NCI-H1417 (cell line): Measurements from ENCODE around the gene PAH.

Experiments used
- DNase-seq, 3 experiments: peaks; one replicate each; lab custom pipeline; 2025; lab: John Stamatoyannopoulos, UW

The PAH gene

DNA sequence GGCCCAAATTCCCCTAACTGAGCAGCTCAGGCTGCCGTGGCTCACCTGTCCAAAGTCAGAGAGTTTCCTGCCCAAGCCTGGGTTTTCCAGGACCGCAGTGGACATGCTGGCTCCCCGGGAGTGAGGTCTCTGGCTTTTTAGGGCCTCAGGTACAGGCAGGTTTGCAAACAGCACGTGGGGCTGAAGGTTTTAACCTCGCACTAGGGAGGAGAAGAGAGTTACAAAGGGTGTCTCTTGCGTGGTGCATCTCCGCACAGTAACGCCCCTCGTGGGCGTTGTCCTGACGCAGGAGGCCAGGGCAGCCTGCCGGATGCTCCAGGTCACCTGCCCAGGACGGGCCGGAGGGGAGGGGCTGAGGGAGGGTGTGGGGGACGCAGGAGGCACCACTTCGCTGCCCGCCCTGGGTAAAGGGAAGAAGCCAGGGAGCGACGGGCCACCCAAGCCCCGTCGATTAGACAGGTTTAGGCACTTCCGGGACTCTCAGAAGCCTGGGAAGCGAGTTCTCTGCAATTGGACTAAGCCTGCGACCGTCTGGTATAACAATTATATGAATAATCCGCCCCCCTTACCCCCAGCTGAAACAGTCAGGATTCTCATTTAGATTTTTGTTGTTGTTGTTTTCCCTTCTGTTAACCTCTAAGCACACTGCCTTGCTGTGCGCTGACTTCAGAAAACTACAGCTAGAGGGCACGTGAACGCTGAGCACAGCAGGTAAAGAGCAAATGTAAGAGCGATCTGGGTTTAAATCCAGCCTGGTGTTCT is at the start of gene PAH:
Gene PAH (minus strand): TSS at position 219 of the 762 bp plus-strand sequence. CDS start 114 bp downstream, at position 105.
- no peak for DNase-seq

DNA sequence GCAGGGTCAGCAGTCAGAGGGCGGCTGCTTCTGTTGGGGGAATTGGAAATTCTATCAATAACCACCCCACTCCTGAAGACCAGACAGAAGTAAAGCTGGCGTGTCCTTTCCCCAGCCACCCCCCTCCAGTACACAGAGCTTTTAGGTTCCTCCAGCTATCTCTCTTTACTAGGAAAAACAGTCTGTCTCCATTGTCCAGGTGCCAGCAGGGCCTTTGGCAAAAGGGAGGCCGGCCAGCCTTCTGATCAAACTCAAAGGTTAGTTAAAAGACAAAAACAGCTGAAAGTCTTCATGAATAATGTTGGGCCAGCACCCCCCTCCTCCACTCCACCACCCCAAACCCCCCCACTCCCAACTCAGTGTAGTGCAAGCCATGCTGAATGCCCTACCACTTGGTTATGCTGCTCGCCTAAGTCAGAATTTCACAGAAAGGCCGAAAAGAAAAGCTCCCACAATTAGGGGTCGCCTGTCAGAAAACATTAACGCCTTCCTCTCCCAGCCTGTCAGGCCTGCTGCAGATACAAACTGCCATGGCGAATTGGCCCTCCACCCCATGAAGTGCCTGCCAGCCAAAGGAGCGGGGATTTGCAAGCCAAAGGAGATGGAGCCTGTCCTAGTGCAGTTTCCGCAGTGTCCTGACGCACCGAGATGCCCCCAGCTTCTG is 49.3 kb upstream of the PAH start:
- DNase-seq: peak; percentile 11 to 63 (median 37)

DNA sequence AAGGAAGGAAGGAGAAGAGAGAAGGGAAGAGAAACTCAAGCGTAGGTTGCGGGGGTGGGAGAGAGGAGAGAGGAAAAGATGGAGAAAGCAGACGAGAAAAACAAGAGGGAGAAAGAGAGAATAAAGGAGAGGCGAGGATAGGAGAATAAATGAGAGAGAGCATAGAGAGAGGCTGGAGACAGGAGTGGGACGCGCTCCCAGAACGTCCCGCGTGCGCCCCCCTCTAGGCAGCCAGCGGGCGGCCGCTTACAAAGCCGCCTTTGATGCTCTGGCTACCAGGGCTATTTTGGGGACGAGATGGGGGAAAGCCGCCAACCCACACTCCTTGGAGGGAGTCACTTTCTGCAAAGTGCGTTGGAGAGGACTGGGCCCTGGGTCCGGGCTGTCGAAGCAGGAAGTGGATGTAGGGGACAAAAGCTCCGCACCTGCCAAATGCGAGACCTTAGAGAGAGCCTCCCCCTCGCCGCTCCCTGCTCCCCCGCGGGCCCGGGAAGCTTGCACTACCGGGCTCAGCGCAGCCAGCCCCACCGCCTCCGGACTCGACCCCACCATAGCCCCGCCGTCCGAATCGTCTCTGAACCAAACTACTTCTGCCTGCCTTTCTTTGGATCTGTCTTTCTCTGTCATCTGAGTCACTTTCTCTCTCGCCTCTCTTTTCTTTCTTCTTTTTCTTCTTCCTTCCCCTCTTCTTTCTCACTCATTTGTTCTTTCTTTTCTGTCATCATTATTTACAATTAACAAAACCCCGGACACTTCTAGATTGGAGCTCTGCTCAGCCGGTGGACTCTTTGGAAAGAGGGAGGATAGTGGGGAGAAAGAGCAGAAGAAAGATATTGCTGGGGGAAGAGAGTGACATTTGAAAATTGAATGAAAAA is 48.5 kb upstream of the PAH start:
- peak; percentile 58 to 92 (median 90) for DNase-seq

DNA sequence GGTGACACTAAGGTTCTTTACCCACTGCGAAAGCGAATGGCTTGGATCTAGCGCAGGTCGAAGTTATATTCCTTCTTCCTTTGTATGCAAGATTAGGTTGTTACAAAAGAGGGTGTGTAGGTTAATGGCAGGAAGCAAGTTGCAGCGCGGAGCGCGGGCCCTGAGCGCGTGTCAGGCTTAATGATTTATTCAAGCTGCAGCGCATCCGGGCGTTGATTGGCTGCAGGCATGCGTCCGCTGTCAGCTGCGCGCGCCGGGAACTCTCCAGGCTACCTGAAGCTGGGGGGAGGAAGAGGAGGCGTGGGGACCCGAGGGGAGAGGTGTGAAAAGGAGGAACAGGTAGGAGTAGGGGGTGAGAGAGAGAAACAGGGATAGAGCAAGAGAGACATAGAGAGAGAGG is 47.8 kb upstream of the PAH start:
- DNase-seq: peak; percentile 97 to 99 (median 98)

DNA sequence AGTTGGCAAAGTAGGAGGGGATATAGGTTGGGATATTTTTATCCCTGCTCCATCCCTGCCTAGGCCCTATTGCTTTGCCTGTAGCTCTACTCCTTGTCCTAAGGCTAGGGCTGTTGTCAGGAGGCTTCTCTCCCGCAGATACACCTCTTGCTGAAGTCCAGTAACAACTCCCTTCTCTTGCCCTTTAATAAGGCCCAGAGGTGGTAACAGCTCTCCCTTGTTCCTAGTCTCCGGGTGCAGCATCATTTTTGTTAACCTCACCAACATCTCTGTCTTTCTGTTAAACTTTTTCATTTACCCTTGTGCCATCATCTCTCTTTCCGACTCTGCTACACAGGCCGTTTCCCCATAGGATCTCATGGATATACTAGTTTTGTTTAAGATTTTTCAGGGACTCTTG is 46.8 kb upstream of the PAH start:
- peak in 1 of 3 experiments; percentile 40 for DNase-seq

DNA sequence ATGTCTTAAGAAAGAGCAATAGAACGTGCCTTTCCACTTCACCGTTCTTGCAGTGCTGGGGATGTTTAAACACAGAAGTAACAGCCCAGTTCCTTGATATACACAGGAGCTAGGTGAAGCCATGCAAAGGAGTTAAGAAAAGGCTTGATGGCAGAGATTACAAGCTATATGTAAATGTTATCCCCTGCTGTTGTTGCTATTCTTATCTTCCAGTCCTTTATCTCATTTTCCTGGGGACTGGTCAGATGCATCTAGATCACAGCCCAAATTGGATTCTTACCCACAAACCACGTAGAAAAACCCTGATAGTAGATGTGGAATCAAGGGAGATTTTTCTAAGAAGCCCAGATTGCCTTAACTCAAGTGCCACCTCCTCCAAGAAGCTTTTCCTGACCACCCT is 45.9 kb upstream of the PAH start:
- DNase-seq: no peak

DNA sequence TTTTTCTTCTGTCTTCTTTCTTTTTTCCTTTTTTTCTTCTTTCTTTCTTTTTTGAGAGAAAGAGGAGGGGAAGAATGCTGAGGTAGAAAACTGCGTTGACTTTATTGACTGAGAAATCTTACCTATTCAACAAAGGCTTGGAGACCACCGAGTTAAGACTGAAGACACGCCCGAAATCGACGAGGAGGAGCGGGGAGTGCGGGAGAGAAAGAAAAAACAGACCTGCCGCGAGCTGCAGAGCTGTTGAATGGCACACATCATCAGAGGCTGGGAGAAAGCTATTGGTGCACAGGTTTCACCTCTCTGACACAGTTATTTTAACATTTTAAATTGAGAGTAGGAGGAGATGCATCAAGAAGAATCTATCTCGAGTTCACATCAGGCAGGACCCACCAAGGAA is 45.5 kb upstream of the PAH start:
- DNase-seq: peak; percentile 41 to 71 (median 58)

DNA sequence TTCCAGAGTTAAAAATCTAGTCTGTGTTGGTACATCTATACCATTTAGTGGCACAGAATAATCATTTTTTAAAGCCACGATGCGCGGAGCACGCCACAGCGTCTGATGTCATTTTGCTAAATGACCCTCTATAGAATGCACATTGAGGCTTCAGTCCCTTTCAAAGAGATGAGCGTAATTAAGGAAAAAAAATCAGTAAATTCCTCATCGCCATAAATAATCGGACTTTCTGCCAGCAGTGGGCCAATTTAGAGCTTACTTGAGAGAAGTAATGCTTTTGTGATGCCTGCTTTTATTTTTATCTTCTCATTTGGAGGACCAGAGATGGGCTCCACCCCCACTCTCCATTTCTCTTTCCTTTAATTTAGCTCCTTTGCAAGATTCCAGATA is 44.4 kb upstream of the PAH start:
- DNase-seq: peak; percentile 89 to 97 (median 97)

DNA sequence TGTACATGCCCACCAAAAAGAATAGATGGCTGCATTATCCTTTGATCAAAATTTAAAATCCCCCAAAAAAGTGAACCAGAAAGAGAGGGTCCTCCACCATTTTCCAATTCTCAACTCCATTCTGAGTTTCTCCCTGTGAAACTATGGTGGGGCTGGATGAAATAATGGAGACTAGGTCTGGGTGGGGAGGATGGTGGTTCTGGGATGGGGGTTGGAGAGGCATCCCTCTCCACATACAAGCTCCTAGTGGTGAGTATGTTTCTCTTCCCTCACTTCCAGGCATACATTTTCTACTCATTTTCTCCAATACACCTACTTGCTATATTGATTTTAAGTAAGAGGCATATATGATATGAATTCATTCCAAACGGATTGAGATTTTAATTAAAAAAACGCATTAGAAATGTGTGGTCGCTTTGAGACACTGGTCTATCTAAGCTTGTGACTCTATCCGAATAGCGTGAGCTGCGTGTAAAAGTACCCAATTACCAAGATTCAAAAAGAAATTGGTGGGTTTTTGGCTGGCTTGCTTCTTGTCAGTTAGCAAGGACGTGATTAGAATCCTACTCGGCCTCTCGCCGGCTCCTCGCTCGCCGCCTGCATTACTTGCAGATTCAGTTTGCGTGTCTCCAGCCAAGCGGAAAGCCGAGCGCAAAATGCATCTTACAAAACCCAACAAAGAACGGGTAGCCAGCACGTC is 43.9 kb upstream of the PAH start:
- peak in 2 of 3 experiments; percentile 89 to 97 for DNase-seq

DNA sequence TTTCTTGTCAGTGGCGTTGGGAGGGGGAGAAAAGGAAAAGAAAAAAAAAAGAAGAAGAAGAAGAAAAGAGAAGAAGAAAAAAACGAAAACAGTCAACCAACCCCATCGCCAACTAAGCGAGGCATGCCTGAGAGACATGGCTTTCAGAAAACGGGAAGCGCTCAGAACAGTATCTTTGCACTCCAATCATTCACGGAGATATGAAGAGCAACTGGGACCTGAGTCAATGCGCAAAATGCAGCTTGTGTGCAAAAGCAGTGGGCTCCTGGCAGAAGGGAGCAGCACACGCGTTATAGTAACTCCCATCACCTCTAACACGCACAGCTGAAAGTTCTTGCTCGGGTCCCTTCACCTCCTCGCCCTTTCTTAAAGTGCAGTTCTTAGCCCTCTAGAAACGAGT is 42.3 kb upstream of the PAH start:
- DNase-seq: peak; percentile 45 to 81 (median 60)

DNA sequence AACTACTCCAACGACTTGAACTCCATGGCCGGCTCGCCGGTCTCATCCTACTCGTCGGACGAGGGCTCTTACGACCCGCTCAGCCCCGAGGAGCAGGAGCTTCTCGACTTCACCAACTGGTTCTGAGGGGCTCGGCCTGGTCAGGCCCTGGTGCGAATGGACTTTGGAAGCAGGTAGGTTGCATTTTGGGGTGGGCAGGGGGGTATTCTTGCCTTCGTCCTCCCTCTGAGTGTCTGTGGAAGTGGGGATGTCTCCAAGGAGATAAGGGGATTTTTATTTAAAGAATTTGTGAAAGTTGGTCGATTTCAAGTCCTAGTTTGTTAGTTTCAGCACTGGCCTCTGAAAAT is 41.8 kb upstream of the PAH start:
- peak in 1 of 3 experiments; percentile 50 for DNase-seq

DNA sequence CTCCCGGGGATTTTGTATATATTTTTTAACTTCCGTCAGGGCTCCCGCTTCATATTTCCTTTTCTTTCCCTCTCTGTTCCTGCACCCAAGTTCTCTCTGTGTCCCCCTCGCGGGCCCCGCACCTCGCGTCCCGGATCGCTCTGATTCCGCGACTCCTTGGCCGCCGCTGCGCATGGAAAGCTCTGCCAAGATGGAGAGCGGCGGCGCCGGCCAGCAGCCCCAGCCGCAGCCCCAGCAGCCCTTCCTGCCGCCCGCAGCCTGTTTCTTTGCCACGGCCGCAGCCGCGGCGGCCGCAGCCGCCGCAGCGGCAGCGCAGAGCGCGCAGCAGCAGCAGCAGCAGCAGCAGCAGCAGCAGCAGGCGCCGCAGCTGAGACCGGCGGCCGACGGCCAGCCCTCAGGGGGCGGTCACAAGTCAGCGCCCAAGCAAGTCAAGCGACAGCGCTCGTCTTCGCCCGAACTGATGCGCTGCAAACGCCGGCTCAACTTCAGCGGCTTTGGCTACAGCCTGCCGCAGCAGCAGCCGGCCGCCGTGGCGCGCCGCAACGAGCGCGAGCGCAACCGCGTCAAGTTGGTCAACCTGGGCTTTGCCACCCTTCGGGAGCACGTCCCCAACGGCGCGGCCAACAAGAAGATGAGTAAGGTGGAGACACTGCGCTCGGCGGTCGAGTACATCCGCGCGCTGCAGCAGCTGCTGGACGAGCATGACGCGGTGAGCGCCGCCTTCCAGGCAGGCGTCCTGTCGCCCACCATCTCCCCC is 41.2 kb upstream of the PAH start:
- DNase-seq: peak; percentile 51 to 86 (median 83)

DNA sequence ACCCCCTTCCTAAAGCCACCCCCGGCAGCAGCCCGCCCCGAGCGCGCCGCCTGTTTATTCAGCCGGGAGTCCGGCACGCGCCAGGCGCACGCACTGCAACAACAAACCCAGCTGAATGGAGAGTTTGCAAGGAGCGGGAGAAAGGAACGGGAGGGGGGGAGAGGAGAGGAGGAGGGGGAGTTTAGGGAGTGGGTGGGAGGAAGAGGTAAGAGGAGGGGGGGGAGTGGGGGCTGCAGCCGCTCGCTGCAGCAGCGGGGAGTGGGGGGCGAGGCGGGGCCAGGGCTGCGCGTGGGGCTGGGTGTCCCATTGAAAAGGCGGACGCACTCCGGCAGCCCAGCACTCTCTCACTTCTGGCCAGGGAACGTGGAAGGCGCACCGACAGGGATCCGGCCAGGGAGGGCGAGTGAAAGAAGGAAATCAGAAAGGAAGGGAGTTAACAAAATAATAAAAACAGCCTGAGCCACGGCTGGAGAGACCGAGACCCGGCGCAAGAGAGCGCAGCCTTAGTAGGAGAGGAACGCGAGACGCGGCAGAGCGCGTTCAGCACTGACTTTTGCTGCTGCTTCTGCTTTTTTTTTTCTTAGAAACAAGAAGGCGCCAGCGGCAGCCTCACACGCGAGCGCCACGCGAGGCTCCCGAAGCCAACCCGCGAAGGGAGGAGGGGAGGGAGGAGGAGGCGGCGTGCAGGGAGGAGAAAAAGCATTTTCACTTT is 40.5 kb upstream of the PAH start, which contains the start of gene ASCL1:
Gene ASCL1 (plus strand): TSS at position 336 of the 712 bp plus-strand sequence. CDS start 571 bp downstream, outside the sequence.
- peak; percentile 94 to 99 (median 96) for DNase-seq

DNA sequence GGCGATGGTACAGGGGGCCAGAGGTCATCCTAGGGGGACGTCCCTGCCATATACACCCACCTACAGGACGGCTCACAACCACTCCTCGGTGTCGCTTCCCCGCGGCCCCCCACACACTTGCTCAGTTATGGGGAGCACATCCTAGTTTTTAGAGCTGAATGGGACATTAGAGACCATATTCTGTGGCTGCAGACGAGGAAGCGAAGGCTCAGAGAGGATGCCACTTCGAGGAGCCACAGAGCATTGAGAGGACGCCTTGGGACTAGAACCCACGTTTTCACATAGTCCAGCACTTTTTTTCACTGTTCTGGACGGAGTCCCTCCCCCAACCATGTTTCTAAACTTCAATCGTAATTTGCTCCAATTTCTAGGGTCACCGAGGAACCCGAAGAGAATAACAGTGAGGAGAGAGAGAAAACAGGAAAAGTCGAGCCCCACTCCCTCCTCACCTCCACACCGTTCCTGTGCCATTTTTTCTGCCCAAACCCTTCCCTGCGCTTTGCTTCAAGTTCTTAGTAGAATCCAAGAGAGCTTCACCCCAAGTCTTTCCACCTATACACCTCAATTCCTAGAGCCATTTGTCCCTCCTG is 39.8 kb upstream of the PAH start:
- peak; percentile 71 to 91 (median 88) for DNase-seq

DNA sequence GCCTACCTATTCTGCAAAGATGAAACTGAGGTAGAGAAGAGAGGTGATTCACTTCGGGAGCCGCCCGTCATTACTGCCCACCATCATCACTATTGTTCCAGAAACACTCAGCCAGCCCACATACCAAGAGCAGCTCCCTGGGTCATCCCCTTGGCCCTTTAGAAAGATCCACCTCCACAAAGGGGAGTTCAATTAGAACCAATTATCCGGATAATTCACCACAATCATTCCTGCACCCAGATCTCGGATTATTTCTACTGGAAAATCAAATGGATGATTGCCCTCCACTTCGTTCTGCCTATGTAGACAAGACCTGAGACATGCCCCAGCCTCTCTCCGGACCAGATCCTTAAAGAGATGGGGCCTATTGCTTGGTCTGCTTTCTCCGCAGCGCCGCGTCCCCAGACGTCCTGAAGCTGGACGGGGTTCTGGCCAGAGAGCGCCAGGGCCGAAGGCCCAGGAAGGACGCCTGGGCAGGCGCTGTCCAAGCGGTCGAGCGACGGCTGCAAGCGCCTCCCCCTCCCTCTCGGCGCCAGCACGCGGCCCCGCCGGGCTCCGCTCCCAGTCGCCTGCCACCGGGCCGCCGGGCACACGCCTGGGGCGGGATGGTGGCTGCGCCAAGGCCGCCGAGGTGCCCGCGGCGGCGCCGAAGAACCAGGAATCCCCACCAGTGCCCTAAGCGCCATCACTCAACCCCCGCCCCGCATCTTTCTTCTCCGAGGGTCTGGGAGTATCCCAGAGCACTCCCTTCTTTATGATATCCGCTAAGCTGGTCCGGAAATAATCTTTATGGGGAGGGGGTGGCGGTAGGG is 39.1 kb upstream of the PAH start:
- peak; percentile 67 to 90 (median 86) for DNase-seq

DNA sequence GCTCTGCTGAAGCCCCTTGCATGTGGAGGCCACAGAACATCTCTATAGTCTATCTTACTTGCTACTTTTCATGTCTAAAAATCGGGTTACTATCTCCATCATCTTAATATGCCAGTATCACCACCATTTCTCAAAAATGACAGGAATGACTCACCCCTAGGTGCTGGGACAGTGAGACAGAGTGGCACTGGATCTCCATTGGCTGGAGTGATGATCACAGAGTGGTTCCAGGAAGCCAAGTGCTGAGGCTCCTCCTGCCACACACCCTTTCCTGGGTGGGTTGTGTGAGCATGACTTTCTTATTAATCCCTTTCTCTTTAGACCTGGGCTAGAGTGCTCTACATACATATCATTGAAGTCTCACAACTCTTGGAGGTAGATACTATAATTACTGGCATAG is 37.1 kb upstream of the PAH start:
- peak in 2 of 3 experiments; percentile 20 to 40 for DNase-seq

DNA sequence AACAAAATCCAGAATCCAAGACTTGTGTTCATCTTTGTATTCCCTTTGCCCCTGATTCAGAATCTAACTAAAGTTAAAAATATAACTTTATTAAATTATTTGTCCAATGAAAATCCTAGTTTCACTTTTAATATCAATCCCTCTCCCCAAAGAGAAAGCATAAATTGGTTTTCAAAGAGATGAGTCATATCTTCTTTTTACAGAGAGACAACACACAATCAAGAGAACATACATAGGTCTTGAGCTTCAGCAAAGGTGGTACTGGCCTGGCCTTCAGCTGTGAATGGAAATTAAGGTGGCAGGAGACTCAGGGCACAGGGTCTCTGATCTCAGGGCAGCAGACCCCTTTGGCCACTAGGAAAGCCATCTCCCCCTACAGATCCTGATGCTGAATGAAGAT is 36.2 kb upstream of the PAH start:
- DNase-seq: peak in 1 of 3 experiments; percentile 51

DNA sequence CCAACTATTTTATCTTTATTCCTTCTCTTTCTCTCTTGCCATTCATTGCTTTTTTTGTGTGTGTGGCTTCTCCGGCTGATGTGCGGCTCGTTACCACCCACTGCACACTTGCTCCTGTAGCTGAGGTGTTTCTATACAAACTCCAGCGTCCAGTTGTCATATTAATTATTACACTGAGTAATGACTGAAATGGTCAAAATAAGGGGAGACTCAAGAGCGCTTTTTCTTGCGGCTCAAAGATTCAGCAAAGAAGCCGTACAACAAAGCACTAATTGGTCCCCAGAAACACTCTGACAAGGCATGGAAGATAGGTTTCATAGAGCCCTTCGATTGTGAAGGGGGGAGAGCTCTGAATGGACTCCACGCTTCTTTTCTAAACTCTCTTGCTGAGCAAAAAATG is 34.8 kb upstream of the PAH start:
- DNase-seq: peak; percentile 75 to 92 (median 80)
